PC-9 (cell line): ENCODE measurements around the gene DPYSL4. TPM values are rescaled to one million over a fixed set of nuclear protein-coding genes. Genes with fewer than 3 reads are reported as not detected.

ENCODE experiments used
- BruUV-seq: library from RNA; stranded (reverse); fragments of 400-500 nt; replicated peaks from 2 replicates; lab custom pipeline; 2021; lab: Mats Ljungman, UMichigan
- CTCF ChIA-PET: fragments of 300-600 bp; sonication (Branson Sonifier 250); formaldehyde crosslinking; loops from one replicate; lab custom pipeline; 2022; ENCODE audit warnings: antibody characterized with exemption; lab: Charles Lee
- POLR2A ChIA-PET: fragments of 300-600 bp; sonication (Branson Sonifier 250); formaldehyde crosslinking; loops from one replicate; lab custom pipeline; 2022; ENCODE audit warnings: antibody characterized with exemption; ENCODE audit not compliant: unreplicated experiment; lab: Charles Lee
- DNase-seq, 2 experiments: peaks; one replicate each; pipeline versions ENCODE4 v3.0.0 to v3.0.0-alpha.2; 2015 to 2022; ENCODE audit warnings: mixed read lengths in 1 of 2
- H2AFZ ChIP-seq: fragments of 200-600 bp; sonication (generic); 2 replicates; pipeline ENCODE4 v1.8.1; 2017; ENCODE audit warnings: antibody characterized with exemption
- H3F3A ChIP-seq: fragments of 200-600 bp; sonication (generic); 2 replicates; pipeline ENCODE4 v1.8.1; 2017; ENCODE audit warnings: antibody characterized with exemption, mild to moderate bottlenecking, low read depth; ENCODE audit not compliant: insufficient read depth
- H3K27ac ChIP-seq: fragments of 200-600 bp; sonication (generic); 2 replicates; pipeline ENCODE4 v1.6.1; 2016; ENCODE audit warnings: mixed run types
- H3K27me3 ChIP-seq: fragments of 200-600 bp; sonication (generic); 2 replicates; pipeline ENCODE4 v1.6.1; 2016; ENCODE audit warnings: low read depth, mixed run types; ENCODE audit not compliant: insufficient read depth
- H3K36me3 ChIP-seq: fragments of 200-600 bp; sonication (generic); 2 replicates; pipeline ENCODE4 v1.6.1; 2016; ENCODE audit warnings: low read depth, mixed run types
- H3K4me1 ChIP-seq: fragments of 200-600 bp; sonication (generic); replicated peaks from 2 replicates; pipeline ENCODE4 v1.6.1; 2016; ENCODE audit warnings: mixed run types; ENCODE audit not compliant: insufficient read depth
- H3K4me2 ChIP-seq: fragments of 200-600 bp; sonication (generic); 2 replicates; pipeline ENCODE4 v1.6.1; 2017; ENCODE audit warnings: mixed run types
- H3K4me3 ChIP-seq: fragments of 200-600 bp; sonication (generic); 2 replicates; pipeline ENCODE4 v1.6.1; 2016; ENCODE audit warnings: mixed run types
- H3K79me2 ChIP-seq: fragments of 200-600 bp; sonication (generic); 2 replicates; pipeline ENCODE4 v1.6.1; 2017; ENCODE audit warnings: low read depth, mixed run types
- H3K9me2 ChIP-seq: fragments of 200-600 bp; sonication (generic); 2 replicates; pipeline ENCODE4 v1.8.1; 2017; ENCODE audit warnings: mild to moderate bottlenecking; ENCODE audit not compliant: insufficient read depth
- H3K9me3 ChIP-seq: fragments of 200-600 bp; sonication (generic); 2 replicates; pipeline ENCODE4 v1.8.1; 2016; ENCODE audit warnings: low read depth; ENCODE audit not compliant: insufficient read depth
- H4K20me1 ChIP-seq: fragments of 200-600 bp; sonication (generic); 2 replicates; pipeline ENCODE4 v1.8.1; 2017; ENCODE audit not compliant: insufficient read depth
- CTCF ChIP-seq: fragments of 200-600 bp; sonication (generic); conservative IDR thresholded peaks from 2 replicates; pipeline ENCODE4 v1.6.1; 2017; ENCODE audit warnings: mixed run types, antibody characterized with exemption, mild to moderate bottlenecking, moderate library complexity
- EZH2 ChIP-seq: fragments of 200-600 bp; sonication (generic); IDR thresholded peaks from 2 replicates; pipeline ENCODE4 v1.8.0; 2017; ENCODE audit warnings: antibody characterized with exemption, low read depth
- intact Hi-C: fragments of 100-400 bp; cut with micrococcal nuclease; formaldehyde crosslinking; loops from one replicate; pipeline ENCODE4 v1.10.0; 2022; ENCODE audit not compliant: unreplicated experiment
- total RNA-seq: library from RNA; stranded (reverse); gene quantifications from 2 replicates; pipeline ENCODE4 v1.2.3, GENCODE V29; 2021

Gene DPYSL4
- total RNA-seq, 1 experiment from 2014 or later: 4.8 TPM

DNA sequence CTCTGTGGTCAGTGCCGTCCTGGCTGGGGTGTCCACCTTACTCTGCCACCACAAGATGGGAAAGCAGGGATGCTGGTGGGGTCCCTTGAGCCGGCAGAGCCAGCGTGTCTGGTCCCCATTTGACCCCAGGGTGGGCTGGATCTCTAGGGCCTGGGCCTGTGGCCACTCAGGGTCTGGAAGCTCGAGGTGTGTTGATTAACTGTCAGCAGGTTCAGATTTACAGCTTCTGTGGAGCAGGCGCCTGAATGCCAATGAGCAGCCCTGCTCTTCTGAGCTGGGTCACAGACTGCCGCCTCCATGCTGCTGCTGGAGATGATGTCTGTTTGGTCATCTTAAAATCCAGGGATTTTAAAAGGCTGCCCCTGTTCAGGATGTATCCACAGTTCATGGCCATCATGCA lies 11.3 kb upstream of the DPYSL4 start:
- CTCF ChIA-PET: no interaction called here
- Histone ChIP-seq H3K79me2 (no peaks in the 10 kb centered on the region), H3K27ac (no peak overlapping the region), H3K4me3 (no peak overlapping the region), H3K4me1 (no peaks in the 10 kb centered on the region), H3K36me3 (no peaks in the 10 kb centered on the region), H3F3A (no peaks in the 10 kb centered on the region), H2AFZ (no peak overlapping the region), H3K4me2 (no peak overlapping the region), H3K9me3 (no peaks in the 10 kb centered on the region), H3K9me2 (no peaks in the 10 kb centered on the region), H4K20me1 (no peaks in the 10 kb centered on the region), H3K27me3 (no peaks in the 10 kb centered on the region)
- DNase-seq: no peak
- POLR2A ChIA-PET: no interaction called here
- TF ChIP-seq CTCF: no peak
- TF ChIP-seq EZH2: no peak
- BruUV-seq: no TSS peak
- intact Hi-C loops: no loop called here

DNA sequence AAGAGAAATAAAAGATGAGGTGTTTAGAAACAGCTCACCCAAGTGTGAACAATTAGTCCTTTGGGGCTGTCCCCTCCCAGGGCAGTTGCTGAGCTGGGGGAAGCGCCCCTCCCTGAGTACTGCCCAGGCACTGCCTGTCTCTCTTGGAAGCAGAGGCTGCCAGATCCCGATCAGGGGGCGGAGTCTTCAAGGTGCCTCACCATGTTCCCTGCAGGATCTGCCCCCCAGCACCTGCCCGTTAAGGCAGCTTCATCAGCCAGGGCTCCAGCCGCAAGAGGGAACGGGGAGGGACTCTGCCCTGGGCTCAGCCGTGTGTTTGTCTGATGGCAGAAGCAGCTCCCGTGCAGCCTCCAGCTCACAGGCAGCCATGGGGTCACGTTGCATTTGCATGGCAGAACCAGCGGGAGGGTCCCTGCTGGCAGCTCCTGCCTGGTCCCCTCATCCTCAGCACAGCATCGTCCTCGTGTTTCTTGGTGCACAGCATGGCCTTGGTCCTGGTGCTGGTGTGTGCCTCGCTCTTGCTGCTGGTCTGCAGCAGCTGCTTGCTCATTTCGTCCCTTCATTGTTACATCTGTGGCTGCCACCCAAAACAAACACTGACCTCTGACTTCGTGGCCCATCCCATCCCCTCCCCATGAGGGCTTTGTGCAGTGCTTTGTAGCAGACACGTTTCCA lies 10.7 kb upstream of the DPYSL4 start:
- Histone ChIP-seq H2AFZ (no peak overlapping the region), H3K4me2 (no peak overlapping the region), H3K27ac (no peak overlapping the region), H3K9me2 (no peaks in the 10 kb centered on the region), H4K20me1 (no peaks in the 10 kb centered on the region), H3K36me3 (no peaks in the 10 kb centered on the region), H3K4me1 (no peaks in the 10 kb centered on the region), H3K79me2 (no peaks in the 10 kb centered on the region), H3K9me3 (no peaks in the 10 kb centered on the region), H3K27me3 (no peaks in the 10 kb centered on the region), H3K4me3 (no peak overlapping the region), H3F3A (no peaks in the 10 kb centered on the region)
- BruUV-seq: no TSS peak
- ChIA-PET POLR2A (no interaction called here), CTCF (no interaction called here)
- TF ChIP-seq CTCF: no peak
- TF ChIP-seq EZH2: no peak
- intact Hi-C loops: no loop called here
- DNase-seq: no peak

DNA sequence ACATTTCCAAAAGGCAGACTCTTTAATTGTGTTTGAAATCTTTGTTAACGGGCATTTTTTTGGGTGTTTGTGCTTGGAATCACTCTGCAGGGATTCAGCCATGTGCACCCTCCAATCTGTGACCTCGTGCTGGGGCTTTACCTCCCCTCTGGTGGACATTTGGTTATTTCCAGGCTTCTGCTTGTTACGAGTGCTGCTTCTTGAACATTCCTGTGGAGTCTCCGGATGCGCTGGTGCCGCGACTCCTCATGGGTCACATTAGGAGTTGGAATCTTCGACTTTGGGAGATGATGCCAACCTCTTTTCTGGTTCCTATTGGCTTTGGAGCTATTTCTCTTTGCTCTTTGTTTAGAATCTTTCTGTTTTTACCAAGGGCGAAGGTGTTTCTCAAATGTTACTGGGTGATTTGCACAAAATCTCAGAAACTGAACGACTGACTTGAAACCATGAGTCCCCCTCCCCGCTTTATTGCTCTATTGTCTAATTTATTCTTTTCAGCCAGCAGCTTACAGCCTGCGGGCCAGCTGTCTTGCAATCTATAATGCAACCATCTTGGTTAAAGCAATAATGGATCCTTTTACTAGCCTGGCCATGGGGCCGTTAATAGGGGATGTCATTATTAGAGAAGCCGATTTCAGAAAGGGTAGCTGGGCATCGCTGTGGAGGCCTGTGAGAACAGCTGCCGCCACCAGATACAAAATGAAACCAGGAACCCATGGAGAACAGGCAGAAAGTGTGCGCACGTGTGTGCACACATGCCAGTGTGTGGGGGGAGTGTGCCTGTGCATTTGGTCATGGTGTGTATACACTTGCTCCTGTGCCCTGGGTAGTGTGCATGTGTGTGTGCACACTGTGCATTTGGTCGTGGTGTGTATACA lies 9.9 kb upstream of the DPYSL4 start:
- Histone ChIP-seq H3K79me2 (no peaks in the 10 kb centered on the region), H3K4me1 (no peaks in the 10 kb centered on the region), H2AFZ (no peak overlapping the region), H3K9me2 (no peaks in the 10 kb centered on the region), H3K27ac (no peak overlapping the region), H4K20me1 (no peaks in the 10 kb centered on the region), H3K4me2 (no peak overlapping the region), H3K27me3 (no peaks in the 10 kb centered on the region), H3K4me3 (no peak overlapping the region), H3K9me3 (no peaks in the 10 kb centered on the region), H3F3A (no peaks in the 10 kb centered on the region), H3K36me3 (no peaks in the 10 kb centered on the region)
- TF ChIP-seq EZH2 (no peak), CTCF (no peak)
- BruUV-seq: no TSS peak
- ChIA-PET CTCF (no interaction called here), POLR2A (no interaction called here)
- DNase-seq: no peak
- intact Hi-C loops: no loop called here
